Kidney (tissue), 14 donors: ENCODE data around the gene PDE12. TPM values are rescaled to one million over a fixed set of nuclear protein-coding genes. Genes with fewer than 3 reads are reported as not detected.

Experiments used
- DNase-seq, 5 donors: peaks; one replicate each; pipeline ENCODE4 v3.0.0-alpha.2; 2013 to 2020
- FAIRE-seq: peaks from 2 replicates; lab custom pipeline; 2012; peaks lifted over from hg19 to GRCh38; lab: Jason Lieb, UNC
- H3K27ac ChIP-seq, 2 donors: one replicate each; pipeline ENCODE4 v1.7.0; 2013; ENCODE audit warnings: low read depth in 2 of 2, low read length in 2 of 2, inconsistent platforms in 1 of 2
- H3K27me3 ChIP-seq: one replicate; pipeline ENCODE4 v1.7.1; 2013; ENCODE audit warnings: low read length, inconsistent platforms; ENCODE audit not compliant: control insufficient read depth, insufficient read depth
- H3K36me3 ChIP-seq, 3 donors: one replicate each; pipeline versions ENCODE4 v1.7.0 to v1.7.1; 2013; ENCODE audit warnings: low read length in 3 of 3, control low read depth in 1 of 3, inconsistent platforms in 1 of 3; ENCODE audit not compliant: insufficient read depth in 3 of 3, control insufficient read depth in 2 of 3
- H3K4me1 ChIP-seq, 3 donors: one replicate each; pipeline versions ENCODE4 v1.7.0 to v1.7.1; 2013; ENCODE audit warnings: low read length in 3 of 3, inconsistent platforms in 1 of 3, low read depth in 1 of 3; ENCODE audit not compliant: control insufficient read depth in 2 of 3, insufficient read depth in 2 of 3
- H3K4me3 ChIP-seq, 3 donors: one replicate each; pipeline versions ENCODE4 v1.7.0 to v1.8.1; 2013; ENCODE audit warnings: low read length in 3 of 3, control low read depth in 1 of 3, inconsistent platforms in 1 of 3
- H3K9ac ChIP-seq, 3 donors: one replicate each; pipeline versions ENCODE4 v1.7.0 to v1.7.1; 2013; ENCODE audit warnings: low read length in 3 of 3, control low read depth in 1 of 3, inconsistent platforms in 1 of 3
- H3K9me3 ChIP-seq, 3 donors: one replicate each; pipeline versions ENCODE4 v1.7.0 to v1.7.1; 2013; ENCODE audit warnings: low read length in 3 of 3, control low read depth in 1 of 3, inconsistent platforms in 1 of 3; ENCODE audit not compliant: control insufficient read depth in 2 of 3, insufficient read depth in 1 of 3
- CTCF ChIP-seq: IDR thresholded peaks from 3 replicates; pipeline ENCODE4 v1.5.1; 2012; ENCODE audit warnings: mild to moderate bottlenecking, moderate library complexity, borderline replicate concordance; ENCODE audit not compliant: insufficient read depth; ENCODE audit errors: extremely low read depth
- intact Hi-C: fragments of 100-400 bp; cut with DNase I; formaldehyde crosslinking; loops from one replicate; pipeline ENCODE4 v1.11.1; 2022
- polyA plus RNA-seq: library from polyadenylated mRNA; stranded (reverse); fragments of 350-450 nt; fragmentation: Illumina TruSeq; extraction: RNeasy Lipid Tissue Mini Kit (QIAGEN cat#74804); gene quantifications from one replicate; pipeline ENCODE4 v1.2.3, GENCODE V29; 2014; ENCODE audit warnings: low read depth, low replicate concordance; ENCODE audit not compliant: insufficient read depth
- total RNA-seq: library from RNA; stranded (reverse); fragmentation: NEBNext Ultra II Directional; extraction: Animal tissue kit (Norgen Biotek cat#: 25700); gene quantifications from one replicate; pipeline ENCODE4 v1.2.1, GENCODE V29; 2021
- donor health status: control.
- donor health status: control.
- donor health status: control.
- donor health status: control.
- donor health status: control.
- donor health status: DM: yes; HTN: yes; CAD: no.
- donor health status: Normal renal cell carcinoma (clear cell type).

PDE12 gene
- total and polyA plus RNA-seq, 2 donors from 2014 or later, result 6.1 to 21.1 TPM

- intact Hi-C loops, result no loop called here
- Histone ChIP-seq H3K27ac (no peak overlapping the region), H3K4me1 (no peaks in the 10 kb centered on the region), H3K4me3 (no peak overlapping the region), H3K9me3 (no peaks in the 10 kb centered on the region), H3K27me3 (no peaks in the 10 kb centered on the region), H3K9ac (no peak overlapping the region), H3K36me3 (no peaks in the 10 kb centered on the region)
- TF ChIP-seq CTCF, result no peak
- no peak for DNase-seq
- no peak for FAIRE-seq
Measured at GRCh38 chr3:57518276-57518915, 37.7 kb upstream of the PDE12 start.

GRCh38 chr3:57530071-57530608, 25.9 kb upstream of the PDE12 start:
- H3K9me3 ChIP-seq, result no peaks in the 10 kb centered on the region
- H3K4me3 ChIP-seq, result no peak overlapping the region
- no peak for TF ChIP-seq CTCF
- no peak overlapping the region for H3K9ac ChIP-seq
- H3K4me1 ChIP-seq, result no peaks in the 10 kb centered on the region
- intact Hi-C loops, result no loop called here
- H3K27ac ChIP-seq, result no peak overlapping the region
- no peak for FAIRE-seq
- DNase-seq, result no peak
- H3K36me3 ChIP-seq, result no peaks in the 10 kb centered on the region
- no peaks in the 10 kb centered on the region for H3K27me3 ChIP-seq

- Histone ChIP-seq H3K27ac (no peak overlapping the region), H3K27me3 (no peaks in the 10 kb centered on the region), H3K9ac (no peak overlapping the region), H3K4me1 (no peaks in the 10 kb centered on the region), H3K9me3 (no peaks in the 10 kb centered on the region), H3K4me3 (no peak overlapping the region), H3K36me3 (no peaks in the 10 kb centered on the region)
- intact Hi-C loops, result no loop called here
- TF ChIP-seq CTCF, result no peak
- DNase-seq (no peak), FAIRE-seq (no peak)
Measured at GRCh38 chr3:57538465-57538864, 17.6 kb upstream of the PDE12 start.
